Keratinocyte (primary cell): ENCODE measurements around the gene CNTNAP2. TPM values are rescaled to one million over a fixed set of nuclear protein-coding genes. Genes with fewer than 3 reads are reported as not detected.

Source experiments
- DNase-seq: peaks from one replicate; pipeline ENCODE4 v3.0.0-alpha.2; 2011; ENCODE audit warnings: low read depth, missing footprints, low spot score
- FAIRE-seq: peaks from 2 replicates; lab custom pipeline; 2011; peaks lifted over from hg19 to GRCh38; lab: Jason Lieb, UNC
- H2AFZ ChIP-seq: 2 replicates; pipeline ENCODE4 v1.6.0; 2012; ENCODE audit warnings: low read length, control low read depth, inconsistent platforms; ENCODE audit not compliant: control insufficient read depth
- H3K27ac ChIP-seq: 2 replicates; pipeline ENCODE4 v1.5.1; 2011; ENCODE audit warnings: low read length; ENCODE audit not compliant: control insufficient read depth, insufficient read depth
- H3K27me3 ChIP-seq: 3 replicates; pipeline ENCODE4 v1.6.0; 2011; ENCODE audit warnings: low read length; ENCODE audit not compliant: control insufficient read depth, insufficient read depth; ENCODE audit errors: extremely low read depth
- H3K36me3 ChIP-seq, 2 experiments: 2 replicates in 1 of 2; 3 replicates in 1 of 2; pipeline ENCODE4 v1.5.1; 2011; ENCODE audit warnings: low read length in 2 of 2, mild to moderate bottlenecking in 1 of 2; ENCODE audit not compliant: control insufficient read depth in 2 of 2, insufficient read depth in 2 of 2; ENCODE audit errors: extremely low read depth in 1 of 2
- H3K4me1 ChIP-seq: 3 replicates; pipeline ENCODE4 v1.5.1; 2011; ENCODE audit warnings: low read length; ENCODE audit not compliant: control insufficient read depth, insufficient read depth; ENCODE audit errors: extremely low read depth
- H3K4me2 ChIP-seq: 3 replicates; pipeline ENCODE4 v1.6.0; 2011; ENCODE audit warnings: low read depth, low read length; ENCODE audit not compliant: control insufficient read depth, insufficient read depth; ENCODE audit errors: extremely low read depth
- H3K4me3 ChIP-seq, 3 experiments: fragments of 200-600 bp in 1 of 3; sonication (generic) in 1 of 3; 2 replicates in 2 of 3; 3 replicates in 1 of 3; pipeline ENCODE4 v1.5.1; 2011 to 2016; ENCODE audit warnings: low read length in 3 of 3, mild to moderate bottlenecking in 3 of 3, control low read depth in 2 of 3, inconsistent platforms in 1 of 3, low read depth in 1 of 3, mixed read lengths in 1 of 3, mixed run types in 1 of 3, moderate library complexity in 1 of 3; ENCODE audit not compliant: control insufficient read depth in 2 of 3, insufficient read depth in 2 of 3; ENCODE audit errors: extremely low read depth in 1 of 3
- H3K79me2 ChIP-seq: 2 replicates; pipeline ENCODE4 v1.6.0; 2012; ENCODE audit warnings: low read length; ENCODE audit not compliant: control insufficient read depth, insufficient read depth
- H3K9ac ChIP-seq: 3 replicates; pipeline ENCODE4 v1.6.0; 2011; ENCODE audit warnings: low read length; ENCODE audit not compliant: control insufficient read depth, insufficient read depth; ENCODE audit errors: extremely low read depth
- H3K9me1 ChIP-seq: 3 replicates; pipeline ENCODE4 v1.6.0; 2011; ENCODE audit warnings: low read length; ENCODE audit not compliant: control insufficient read depth, insufficient read depth; ENCODE audit errors: extremely low read depth
- H3K9me3 ChIP-seq: 2 replicates; pipeline ENCODE4 v1.5.1; 2012; ENCODE audit warnings: low read depth, low read length; ENCODE audit not compliant: control insufficient read depth
- H4K20me1 ChIP-seq: 3 replicates; pipeline ENCODE4 v1.6.0; 2011; ENCODE audit warnings: low read length; ENCODE audit not compliant: control insufficient read depth, insufficient read depth; ENCODE audit errors: extremely low read depth
- CTCF ChIP-seq, 3 experiments: IDR thresholded peaks in 1 of 3; conservative IDR thresholded peaks in 1 of 3; optimal IDR thresholded peaks in 1 of 3; 2 replicates in 2 of 3; 3 replicates in 1 of 3; pipeline versions ENCODE3 to v1.5.1; 2011; ENCODE audit warnings: low read length in 3 of 3, mild to moderate bottlenecking in 3 of 3, moderate library complexity in 2 of 3, control low read depth in 1 of 3, inconsistent platforms in 1 of 3; ENCODE audit not compliant: insufficient read depth in 2 of 3; ENCODE audit errors: extremely low read depth in 1 of 3
- EZH2 ChIP-seq: IDR thresholded peaks from one replicate; pipeline ENCODE4 v1.6.1; 2012; ENCODE audit warnings: inconsistent platforms, mild to moderate bottlenecking, low read length, moderate library complexity
- dilution Hi-C: fragments of 300-500 bp; cut with MboI; formaldehyde crosslinking; loops from one replicate; pipeline ENCODE4 v1.7.0; 2020; ENCODE audit warnings: low sequenced_read_pairs; ENCODE audit not compliant: extremely low pct_ligation_motif_present
- polyA plus RNA-seq, 5 experiments: library from polyadenylated mRNA; depleted of rRNA in 3 of 5; stranded (reverse) in 3 of 5; stranded (forward) in 1 of 5; unstranded in 1 of 5; fragments of >200 nt; gene quantifications; 1 replicate in 1 of 5; 2 replicates in 3 of 5; 3 replicates in 1 of 5; pipeline versions ENCODE4 v1.2.1 to v1.2.3, GENCODE V29; 2011 to 2012; ENCODE audit warnings: missing spikeins in 2 of 5, low read depth in 1 of 5, low replicate concordance in 1 of 5

CNTNAP2 gene
- polyA plus RNA-seq, 1 donor (not counting 4 experiments of a cell fraction or from before 2014, with no cell fraction given): 1.4 TPM

- Histone ChIP-seq H3K9me3 (no peaks in the 10 kb centered on the region), H3K27me3 (no peaks in the 10 kb centered on the region), H3K9ac (no peak overlapping the region), H3K27ac (no peak overlapping the region), H3K4me1 (no peaks in the 10 kb centered on the region), H3K79me2 (no peaks in the 10 kb centered on the region), H3K9me1 (no peaks in the 10 kb centered on the region), H3K4me2 (no peak overlapping the region), H3K4me3 (no peak overlapping the region), H3K36me3 (no peaks in the 10 kb centered on the region), H4K20me1 (no peaks in the 10 kb centered on the region), H2AFZ (no peak overlapping the region)
- dilution Hi-C loops: no loop called here
- DNase-seq (no peak), FAIRE-seq (no peak)
- TF ChIP-seq EZH2 (no peak), CTCF (optimal IDR thresholded peaks at IDR 0.05 in 1 of 3, IDR thresholded peaks at IDR 0.05 in 1 of 3, conservative IDR thresholded peaks at IDR 0.05 in 1 of 3; ENCODE audit: extremely low read depth in 1 of 3, insufficient read depth in 2 of 3, low read length in 3 of 3) (no peak)
Measured at GRCh38 chr7:148173369-148173768, 2056.8 kb downstream of the CNTNAP2 start.

- DNase-seq (no peak), FAIRE-seq (no peak)
- no peaks in the 10 kb centered on the region for H3K9me1 ChIP-seq
- no peaks in the 10 kb centered on the region for H4K20me1 ChIP-seq
- H3K79me2 ChIP-seq: no peaks in the 10 kb centered on the region
- no peaks in the 10 kb centered on the region for H3K27me3 ChIP-seq
- H2AFZ ChIP-seq: no peak overlapping the region
- no peak overlapping the region for H3K4me2 ChIP-seq
- dilution Hi-C loops: no loop called here
- H3K4me1 ChIP-seq: no peaks in the 10 kb centered on the region
- H3K36me3 ChIP-seq: no peaks in the 10 kb centered on the region
- no peak overlapping the region for H3K27ac ChIP-seq
- H3K9me3 ChIP-seq: no peaks in the 10 kb centered on the region
- no peak for TF ChIP-seq CTCF (optimal IDR thresholded peaks at IDR 0.05 in 1 of 3, IDR thresholded peaks at IDR 0.05 in 1 of 3, conservative IDR thresholded peaks at IDR 0.05 in 1 of 3; ENCODE audit: extremely low read depth in 1 of 3, insufficient read depth in 2 of 3, low read length in 3 of 3)
- TF ChIP-seq EZH2: no peak
- no peak overlapping the region for H3K9ac ChIP-seq
- H3K4me3 ChIP-seq: no peak overlapping the region
Measured at GRCh38 chr7:148174376-148174775, 2057.8 kb downstream of the CNTNAP2 start.
